ENCODE measurements around the gene MTAP. TPM values are rescaled to one million over a fixed set of nuclear protein-coding genes. Genes with fewer than 3 reads are reported as not detected.

Gene MTAP
- total and polyA plus RNA-seq, 11 donors, result 5.4 to 27.3 (median 18.1) TPM

DNA sequence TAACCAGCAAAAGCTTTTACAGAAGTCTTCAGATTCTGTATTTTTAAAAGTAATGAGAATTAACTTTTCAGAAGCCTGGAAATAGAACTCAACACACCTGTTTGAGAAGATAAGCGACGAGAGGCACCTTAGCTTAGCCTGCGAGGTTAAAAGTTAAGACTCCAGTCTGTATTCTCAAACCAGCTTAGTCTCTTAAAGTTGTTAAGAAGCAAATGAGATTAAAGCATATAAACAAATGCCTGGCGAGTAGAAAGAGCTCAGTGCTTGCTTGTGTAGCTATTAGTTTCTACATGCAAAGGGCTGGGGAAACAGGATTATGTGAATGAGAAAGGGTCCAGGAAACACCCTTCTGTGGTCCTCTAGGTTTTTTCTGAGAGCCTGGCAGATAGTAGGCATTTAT, 51.7 kb downstream of the MTAP start:
- no peak for TF ChIP-seq POLR2A (IDR thresholded peaks at IDR 0.05)
- TF ChIP-seq CTCF (IDR thresholded peaks at IDR 0.05), result no peak
- Histone ChIP-seq H3K27me3 (no peaks in the 10 kb centered on the region), H3K36me3 (peaks cover 0 to 48% (median 42%) of the 10 kb centered on the region in 9 donors), H3K9me3 (peaks cover 0 to 2% (median 0%) of the 10 kb centered on the region in 12 donors), H3K4me3 (no peak overlapping the region), H3K4me1 (peaks cover 0 to 14% (median 0%) of the 10 kb centered on the region in 12 donors), H3K27ac (no peak overlapping the region)
- ATAC-seq, result no peak
- DNase-seq, result no peak
- 95 to 99% (median 96%) methylated on average over 4 of the region's 4 CpGs for WGBS, 4 donors
- intact Hi-C loops (cut with DNase I), result no loop called here

GRCh38 chr9:21854594-21854993, 52.2 kb downstream of the MTAP start:
- Histone ChIP-seq H3K4me1 (peaks cover 0 to 14% (median 0%) of the 10 kb centered on the region in 12 donors), H3K36me3 (peaks cover 0 to 52% (median 46%) of the 10 kb centered on the region in 9 donors), H3K4me3 (no peak overlapping the region), H3K27me3 (no peaks in the 10 kb centered on the region), H3K27ac (no peak overlapping the region), H3K9me3 (no peaks in the 10 kb centered on the region)
- no peak for ATAC-seq
- DNase-seq, result no peak
- intact Hi-C loops (cut with DNase I), result no loop called here
- no peak for TF ChIP-seq POLR2A (IDR thresholded peaks at IDR 0.05)
- TF ChIP-seq CTCF (IDR thresholded peaks at IDR 0.05), result no peak
- 83 to 89% (median 84%) methylated on average over 11 of the region's 11 CpGs for WGBS, 4 donors

DNA sequence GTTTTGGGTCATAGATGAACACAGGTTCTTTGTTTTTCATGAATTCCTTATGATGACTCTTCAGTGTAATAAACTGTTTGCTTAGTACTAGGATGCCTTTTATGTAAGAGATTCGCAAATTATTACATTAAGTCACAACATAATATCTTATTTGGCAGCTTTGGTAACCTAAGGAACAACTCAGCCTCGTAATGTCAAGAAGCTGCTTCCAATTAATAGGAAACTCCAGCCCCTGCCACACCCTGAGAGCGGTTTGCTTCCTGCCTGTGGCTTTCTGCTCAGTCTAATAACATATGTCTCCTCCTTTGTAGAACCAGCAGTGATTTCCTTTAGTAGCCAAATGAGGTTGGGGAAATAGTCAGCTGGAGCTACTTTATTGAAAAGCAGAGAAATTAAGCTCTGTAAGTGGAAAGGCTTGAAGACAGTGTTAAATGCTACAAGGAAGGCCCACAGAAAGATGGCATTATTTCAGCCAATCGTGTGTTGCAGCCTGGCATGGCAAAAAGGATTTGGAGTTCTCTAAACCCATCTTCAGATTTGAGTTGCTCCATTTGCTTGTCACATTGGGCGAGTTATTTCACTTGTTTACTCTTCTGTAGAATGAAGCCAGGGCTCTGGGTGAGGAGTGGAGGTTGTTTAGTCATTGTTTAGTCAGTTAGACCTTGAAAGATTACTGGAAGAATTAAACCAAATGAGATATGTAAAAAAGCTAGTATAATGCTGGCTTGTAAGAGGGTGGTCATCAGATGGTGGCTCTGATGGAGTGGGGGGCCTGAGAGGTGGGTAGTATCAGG, 54.1 kb downstream of the MTAP start:
- intact Hi-C loops (cut with DNase I), result no loop called here

More for the DNA sequence above, 54.1 kb downstream of the MTAP start:
- no peaks in the 10 kb centered on the region for H3K9me3 ChIP-seq
- no peak for TF ChIP-seq CTCF (IDR thresholded peaks at IDR 0.05)
- TF ChIP-seq POLR2A (IDR thresholded peaks at IDR 0.05), result no peak
- peaks cover 0 to 71% (median 62%) of the 10 kb centered on the region in 9 donors for H3K36me3 ChIP-seq
- DNase-seq (no peak), ATAC-seq (peak in 1 of 4 donors; percentile 66)
- H3K27me3 ChIP-seq, result no peaks in the 10 kb centered on the region
- H3K4me1 ChIP-seq, result peaks cover 0 to 14% (median 0%) of the 10 kb centered on the region in 12 donors
- H3K4me3 ChIP-seq, result no peak overlapping the region
- WGBS, 4 donors, result 70 to 81% (median 74%) methylated on average over 5 of the region's 5 CpGs
- no peak overlapping the region for H3K27ac ChIP-seq
